K562 (cell line): ENCODE data around the gene DENND6A. TPM values are rescaled to one million over a fixed set of nuclear protein-coding genes. Genes with fewer than 3 reads are reported as not detected.

Source experiments
- ATAC-seq: fragments of 200-7000 bp; cut with Tn5 transposase; 3 replicates; pipeline ENCODE4 v1.9.1; 2020; ENCODE audit warnings: moderate library complexity
- BruUV-seq: library from RNA; stranded (reverse); fragments of 400-500 nt; replicated peaks from 2 replicates; lab custom pipeline; 2021; lab: Mats Ljungman, UMichigan
- CTCF ChIA-PET: fragments of 300-600 bp; formaldehyde crosslinking; extraction: SDS; loops from one replicate; lab custom pipeline; 2021; ENCODE audit warnings: low intra/inter-chr PET ratio; lab: Yijun Ruan, JAX
- POLR2A ChIA-PET: fragments of 300-600, 350-650 bp; sonication (Branson Sonifier 250); formaldehyde crosslinking; extraction: SDS; loops from one replicate; lab custom pipeline; 2021; ENCODE audit warnings: antibody characterized with exemption, inconsistent platforms; lab: Yijun Ruan, JAX
- DNase-seq, 4 experiments: peaks; one replicate each; pipeline versions ENCODE4 v3.0.0 to v3.0.0-alpha.2; 2011 to 2018; ENCODE audit warnings: low spot score in 3 of 4, mixed read lengths in 3 of 4; ENCODE audit errors: extremely low read depth in 1 of 4
- FAIRE-seq: peaks from 2 replicates; lab custom pipeline; 2011; peaks lifted over from hg19 to GRCh38; lab: Jason Lieb, UNC
- H2AFZ ChIP-seq: 2 replicates; pipeline ENCODE4 v1.6.0; 2011; ENCODE audit warnings: low read depth, low read length, control low read depth, inconsistent platforms
- H3K27ac ChIP-seq: fragments of 200-600 bp; 3 replicates; pipeline ENCODE4 v1.8.0; 2011; ENCODE audit warnings: low read depth, mild to moderate bottlenecking, control low read depth, inconsistent platforms, low read length, moderate library complexity, mixed read lengths; ENCODE audit errors: extremely low read depth
- H3K27me3 ChIP-seq, 2 experiments: fragments of 300-600 bp in 1 of 2; 2 replicates in 1 of 2; 3 replicates in 1 of 2; pipeline versions ENCODE4 v1.6.0 to v1.8.0; 2011; ENCODE audit warnings: inconsistent platforms in 2 of 2, low read length in 2 of 2, mild to moderate bottlenecking in 1 of 2, mixed read lengths in 1 of 2, moderate library complexity in 1 of 2; ENCODE audit not compliant: control insufficient read depth in 2 of 2, insufficient read depth in 2 of 2
- H3K36me3 ChIP-seq: fragments of 300-600 bp; 3 replicates; pipeline ENCODE4 v1.8.0; 2011; ENCODE audit warnings: mild to moderate bottlenecking, low read length, inconsistent platforms; ENCODE audit not compliant: control insufficient read depth, insufficient read depth
- H3K4me1 ChIP-seq, 2 experiments: fragments of 200-600 bp in 1 of 2; replicated peaks in 1 of 2; 2 replicates in 1 of 2; 3 replicates in 1 of 2; pipeline versions ENCODE4 v1.5.1 to v1.8.0; 2011; ENCODE audit warnings: inconsistent platforms in 2 of 2, low read length in 2 of 2, mild to moderate bottlenecking in 1 of 2, mixed read lengths in 1 of 2, moderate library complexity in 1 of 2; ENCODE audit not compliant: control insufficient read depth in 2 of 2, insufficient read depth in 2 of 2
- H3K4me2 ChIP-seq: 2 replicates; pipeline ENCODE4 v1.6.1; 2011; ENCODE audit warnings: low read length, control low read depth, inconsistent platforms, mixed read lengths; ENCODE audit not compliant: insufficient read depth
- H3K4me3 ChIP-seq: fragments of 200-600 bp; sonication (generic), shearing (Covaris generic); 2 replicates; pipeline ENCODE4 v1.5.1; 2016; ENCODE audit warnings: control low read depth, inconsistent platforms
- H3K79me2 ChIP-seq: fragments of 200-600 bp; 3 replicates; pipeline ENCODE4 v1.8.0; 2011; ENCODE audit warnings: low read length, inconsistent platforms; ENCODE audit not compliant: control insufficient read depth, insufficient read depth
- H3K9ac ChIP-seq, 2 experiments: 2 replicates each; pipeline versions ENCODE4 v1.6.0 to v1.6.1; 2011; ENCODE audit warnings: low read depth in 2 of 2, low read length in 2 of 2, control low read depth in 1 of 2, inconsistent platforms in 1 of 2, mild to moderate bottlenecking in 1 of 2, mixed read lengths in 1 of 2; ENCODE audit not compliant: insufficient read depth in 1 of 2
- H3K9me1 ChIP-seq: one replicate; pipeline ENCODE4 v1.6.0; 2011; ENCODE audit warnings: inconsistent platforms, mild to moderate bottlenecking, low read length, moderate library complexity; ENCODE audit not compliant: control insufficient read depth, insufficient read depth
- H3K9me3 ChIP-seq: replicated peaks from 2 replicates; pipeline ENCODE4 v1.5.1; 2011; ENCODE audit warnings: low read depth, low read length, inconsistent platforms; ENCODE audit not compliant: control insufficient read depth, insufficient read depth
- H4K20me1 ChIP-seq: replicated peaks from 2 replicates; pipeline ENCODE4 v1.6.1; 2011; ENCODE audit warnings: low read length, inconsistent platforms, mixed read lengths; ENCODE audit not compliant: control insufficient read depth, insufficient read depth
- ARHGAP35 ChIP-seq: fragments of 450-650 bp; IDR thresholded peaks from 2 replicates; pipeline ENCODE4 v1.6.1; 2018; ENCODE audit not compliant: partially characterized antibody
- CTCFL ChIP-seq: IDR thresholded peaks from 2 replicates; pipeline ENCODE4 v1.6.1; 2011; ENCODE audit warnings: borderline replicate concordance, low read depth, mild to moderate bottlenecking, moderate library complexity, low read length; ENCODE audit not compliant: insufficient read depth, poor library complexity, severe bottlenecking
- DLX4 ChIP-seq: fragments of 250-450 bp; sonication (Bioruptor Pico); IDR thresholded peaks from 2 replicates; pipeline ENCODE4 v1.6.1; 2021; ENCODE audit warnings: mild to moderate bottlenecking
- MAFK ChIP-seq: IDR thresholded peaks from 2 replicates; pipeline ENCODE4 v1.6.1; 2011; ENCODE audit warnings: low read length, improper control_type of control experiment
- POU5F1 ChIP-seq: fragments of 150-350 bp; IDR thresholded peaks from 2 replicates; pipeline ENCODE4 v1.6.1; 2014; ENCODE audit warnings: borderline replicate concordance, low read length, low read depth, mild to moderate bottlenecking; ENCODE audit not compliant: partially characterized antibody
- PYGO2 ChIP-seq: fragments of 450-650 bp; IDR thresholded peaks from 2 replicates; pipeline ENCODE4 v1.6.1; 2016; ENCODE audit warnings: mild to moderate bottlenecking, missing genetic modification characterization, moderate library complexity, missing compliant biosample characterization
- TFAM ChIP-seq: fragments of 250-450 bp; sonication (Bioruptor Pico); conservative IDR thresholded peaks from 2 replicates; pipeline ENCODE4 v1.5.0; 2021; ENCODE audit warnings: mild to moderate bottlenecking, moderate library complexity
- ZNF140 ChIP-seq: fragments of 250-450 bp; sonication (Bioruptor Pico); IDR thresholded peaks from 2 replicates; pipeline ENCODE4 v1.8.0; 2021; ENCODE audit warnings: moderate library complexity, mild to moderate bottlenecking, inconsistent platforms
- WGBS: fragments of 100-300 bp; shearing (Covaris generic); methylation state at CpG from one replicate; pipeline ENCODE4 v1.1.6; 2016; ENCODE audit warnings: low coverage, mixed read lengths; ENCODE audit not compliant: insufficient coverage; ENCODE audit errors: missing lambda C conversion rate; 5-methylcytosine and 5-hydroxymethylcytosine counted together
- in situ Hi-C: fragments of 300-500 bp; cut with MboI; formaldehyde crosslinking; loops from 4 replicates; pipeline ENCODE4 v1.15.0; 2018; ENCODE audit warnings: inconsistent platforms, mixed read lengths
- intact Hi-C: fragments of 100-400 bp; cut with micrococcal nuclease; formaldehyde crosslinking; loops from 2 replicates; pipeline ENCODE4 v1.14.2; 2022
- polyA plus RNA-seq, 8 experiments: library from polyadenylated mRNA; depleted of rRNA in 4 of 8; stranded (reverse) in 5 of 8; unstranded in 3 of 8; fragments of >200 nt; fragmentation: Nextera tagmentation in 2 of 8; fragmentation: Illumina TruSeq in 1 of 8; extraction: Ambion mirVana in 2 of 8; extraction: Trizol in 1 of 8; gene quantifications; 2 replicates each; pipeline versions ENCODE4 v1.2.1 to v1.2.3, GENCODE V29; 2011 to 2014; ENCODE audit warnings: inconsistent platforms in 1 of 8, missing spikeins in 1 of 8
- total RNA-seq, 7 experiments: library from RNA; depleted of rRNA in 6 of 7; stranded (reverse); fragments of >200 nt in 6 of 7; fragmentation: Illumina TruSeq in 2 of 7; extraction: Trizol in 2 of 7; gene quantifications; 2 replicates each; pipeline versions ENCODE4 v1.2.1 to v1.2.3, GENCODE V29; 2011 to 2021; ENCODE audit warnings: low replicate concordance in 1 of 7

DENND6A gene
- total and polyA plus RNA-seq, 9 of the 15 experiments (the other 6 are each of a cell fraction or from before 2014, with no cell fraction given), result 1.5 to 12.7 (median 7.1) TPM

- Histone ChIP-seq H3K9ac (no peak overlapping the region), H3K9me1 (no peaks in the 10 kb centered on the region), H2AFZ (no peak overlapping the region), H4K20me1 (no peaks in the 10 kb centered on the region), H3K9me3 (no peaks in the 10 kb centered on the region), H3K4me2 (no peak overlapping the region), H3K4me3 (no peak overlapping the region), H3K79me2 (peaks cover 15% of the 10 kb centered on the region; the same call in 1 of the 3 replicates), H3K27ac (no peak overlapping the region), H3K27me3 (no peaks in the 10 kb centered on the region), H3K4me1 (no peaks in the 10 kb centered on the region), H3K36me3 (peaks cover 2% of the 10 kb centered on the region; the same call in 1 of the 3 replicates)
- in situ Hi-C loops (no loop called here), intact Hi-C loops (no loop called here)
- FAIRE-seq (no peak), ATAC-seq (no peak), DNase-seq (no peak)
- ChIA-PET CTCF (no interaction called here), POLR2A (no interaction called here)
- no peak for TF ChIP-seq ZNF140 (CRISPR knock-in tag)
- no peak for TF ChIP-seq DLX4 (CRISPR knock-in tag)
- TF ChIP-seq POU5F1, result no peak
- TF ChIP-seq PYGO2 (tag), result no peak
- TF ChIP-seq MAFK, result no peak
- no peak for TF ChIP-seq CTCFL
- no peak for TF ChIP-seq ARHGAP35
- no peak for TF ChIP-seq TFAM (CRISPR knock-in tag)
- no TSS peak for BruUV-seq
- 100% methylated on average over 1 of the region's 1 CpG for WGBS
These were observed 10.6 kb downstream of the DENND6A start for GRCh38 chr3:57682284-57682683.
